ENCODE measurements around the gene RAMP3. TPM values are rescaled to one million over a fixed set of nuclear protein-coding genes. Genes with fewer than 3 reads are reported as not detected.
"Not testable (repeated sequence)": the region's sequence is repeated elsewhere in the genome, so short reads cannot be mapped to it uniquely, and the experiment has no call there.

The RAMP3 gene
- total RNA-seq, 2 experiments from 2014 or later: not detected

GRCh38 chr7:45190406-45191165 is 33.0 kb downstream of the RAMP3 start:
- no peak for ATAC-seq (ENCODE audit: low read depth)
- Mint-ChIP-seq H3K4me1 (peaks cover 2% of the 10 kb centered on the region), H3K27ac (no peak overlapping the region), H3K27me3 (peaks cover 15% of the 10 kb centered on the region), H3K9me3 (peaks cover 10% of the 10 kb centered on the region), H3K36me3 (peaks cover 4% of the 10 kb centered on the region), H3K4me3 (no peak overlapping the region)
- DNase-seq: no peak
- POLR2A ChIA-PET: no interaction called here

- DNase-seq (no peak), ATAC-seq (ENCODE audit: low read depth) (no peak)
- H3K4me1 Mint-ChIP-seq: peaks cover 3% of the 10 kb centered on the region
- peaks cover 13% of the 10 kb centered on the region for H3K27me3 Mint-ChIP-seq
- POLR2A ChIA-PET: no interaction called here
- no peak overlapping the region for H3K27ac Mint-ChIP-seq
- peaks cover 10% of the 10 kb centered on the region for H3K9me3 Mint-ChIP-seq
- no peak overlapping the region for H3K4me3 Mint-ChIP-seq
- peaks cover 4% of the 10 kb centered on the region for H3K36me3 Mint-ChIP-seq
Measured at GRCh38 chr7:45191396-45191795, 33.8 kb downstream of the RAMP3 start.

DNA sequence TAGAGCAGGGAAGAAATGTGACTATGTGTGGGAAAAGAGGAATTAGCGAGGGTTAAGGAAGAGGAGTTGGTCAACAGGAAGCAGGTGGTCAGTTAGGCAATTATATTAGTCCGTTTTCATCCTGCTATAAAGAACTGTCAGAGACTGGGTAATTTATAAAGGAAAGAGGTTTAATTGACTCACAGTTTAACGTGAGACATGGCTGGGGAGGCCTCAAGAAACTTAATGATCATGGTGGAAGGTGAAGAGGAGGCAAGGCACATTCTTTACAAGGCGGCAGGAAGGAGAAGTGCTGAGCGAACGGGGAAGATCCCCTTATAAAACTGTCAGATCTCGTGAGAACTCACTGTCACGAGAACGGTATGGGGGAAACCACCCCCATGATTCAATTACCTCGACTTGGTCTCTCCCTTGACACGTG is 35.0 kb downstream of the RAMP3 start:
- Mint-ChIP-seq H3K27me3 (peaks cover 16% of the 10 kb centered on the region), H3K9me3 (peaks cover 10% of the 10 kb centered on the region), H3K4me3 (no peak overlapping the region), H3K4me1 (peaks cover 5% of the 10 kb centered on the region), H3K27ac (no peak overlapping the region), H3K36me3 (peaks cover 4% of the 10 kb centered on the region)
- no peak for ATAC-seq (ENCODE audit: low read depth)
- DNase-seq: no peak
- POLR2A ChIA-PET: no interaction called here

GRCh38 chr7:45193828-45194227 is 36.2 kb downstream of the RAMP3 start:
- Mint-ChIP-seq H3K36me3 (peaks cover 4% of the 10 kb centered on the region), H3K4me1 (peaks cover 7% of the 10 kb centered on the region), H3K4me3 (no peak overlapping the region), H3K27me3 (peaks cover 17% of the 10 kb centered on the region), H3K9me3 (peaks cover 10% of the 10 kb centered on the region), H3K27ac (no peak overlapping the region)
- ATAC-seq (ENCODE audit: low read depth): no peak
- no peak for DNase-seq
- POLR2A ChIA-PET: no interaction called here

DNA sequence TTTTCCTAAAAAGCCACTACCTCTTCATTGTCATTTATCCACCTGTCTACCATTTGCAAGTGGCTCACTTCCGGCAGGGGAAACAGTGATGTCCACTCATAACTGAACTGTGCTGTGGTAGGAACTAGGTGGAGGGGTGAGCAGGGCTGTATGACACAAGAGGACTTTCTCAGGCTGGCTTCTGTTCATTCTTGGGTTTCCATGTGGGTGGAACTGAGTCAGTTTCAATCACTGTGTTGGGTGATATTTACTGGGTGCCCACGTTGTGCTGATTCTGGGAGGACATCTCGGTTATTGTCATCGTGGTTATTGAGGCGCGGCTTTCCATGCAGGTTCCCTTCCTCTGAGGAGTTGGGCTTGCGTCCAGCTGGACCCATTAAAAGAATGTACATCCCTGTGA is 38.8 kb downstream of the RAMP3 start:
- H3K4me1 Mint-ChIP-seq: peaks cover 9% of the 10 kb centered on the region

GRCh38 chr7:45197461-45197860 is 39.9 kb downstream of the RAMP3 start:
- H3K4me3 Mint-ChIP-seq: no peak overlapping the region
- H3K4me1 Mint-ChIP-seq: peaks cover 9% of the 10 kb centered on the region
- POLR2A ChIA-PET: no interaction called here
- DNase-seq (no peak), ATAC-seq (ENCODE audit: low read depth) (no peak)
- peaks cover 3% of the 10 kb centered on the region for H3K36me3 Mint-ChIP-seq
- no peak overlapping the region for H3K27ac Mint-ChIP-seq
- peaks cover 10% of the 10 kb centered on the region for H3K9me3 Mint-ChIP-seq
- peaks cover 8% of the 10 kb centered on the region for H3K27me3 Mint-ChIP-seq

More for the DNA sequence above, 38.8 kb downstream of the RAMP3 start:
- DNase-seq: no peak
- Mint-ChIP-seq H3K27ac (no peak overlapping the region), H3K9me3 (peaks cover 13% of the 10 kb centered on the region), H3K27me3 (peaks cover 17% of the 10 kb centered on the region), H3K36me3 (peaks cover 4% of the 10 kb centered on the region), H3K4me3 (no peak overlapping the region)
- POLR2A ChIA-PET: no interaction called here
- ATAC-seq (ENCODE audit: low read depth): no peak

DNA sequence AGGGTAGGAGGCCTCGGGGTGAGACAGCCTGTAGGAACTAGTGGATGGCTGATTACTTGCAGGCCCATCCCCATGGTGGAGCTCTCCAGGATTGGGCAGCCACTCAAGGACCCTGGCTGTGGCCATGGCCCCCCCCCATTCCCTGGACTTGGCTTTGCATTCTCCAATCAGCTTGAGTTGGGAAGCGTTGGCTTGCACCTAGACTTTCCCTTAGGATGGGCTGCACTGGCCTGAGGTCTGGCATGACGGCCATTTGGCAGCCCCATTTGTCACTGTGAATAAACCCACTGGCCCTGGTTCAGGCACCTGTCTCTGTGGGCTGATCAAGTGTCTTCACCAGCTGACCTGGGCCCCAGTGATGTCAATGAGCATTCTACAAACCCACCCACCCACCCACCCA is 41.4 kb downstream of the RAMP3 start:
- no peak for DNase-seq
- ATAC-seq (ENCODE audit: low read depth): no peak
- POLR2A ChIA-PET: no interaction called here
- no peak overlapping the region for H3K4me3 Mint-ChIP-seq
- H3K27me3 Mint-ChIP-seq: peaks cover 4% of the 10 kb centered on the region
- H3K36me3 Mint-ChIP-seq: no peaks in the 10 kb centered on the region
- peaks cover 17% of the 10 kb centered on the region for H3K4me1 Mint-ChIP-seq
- H3K9me3 Mint-ChIP-seq: peaks cover 7% of the 10 kb centered on the region
- H3K27ac Mint-ChIP-seq: no peak overlapping the region

DNA sequence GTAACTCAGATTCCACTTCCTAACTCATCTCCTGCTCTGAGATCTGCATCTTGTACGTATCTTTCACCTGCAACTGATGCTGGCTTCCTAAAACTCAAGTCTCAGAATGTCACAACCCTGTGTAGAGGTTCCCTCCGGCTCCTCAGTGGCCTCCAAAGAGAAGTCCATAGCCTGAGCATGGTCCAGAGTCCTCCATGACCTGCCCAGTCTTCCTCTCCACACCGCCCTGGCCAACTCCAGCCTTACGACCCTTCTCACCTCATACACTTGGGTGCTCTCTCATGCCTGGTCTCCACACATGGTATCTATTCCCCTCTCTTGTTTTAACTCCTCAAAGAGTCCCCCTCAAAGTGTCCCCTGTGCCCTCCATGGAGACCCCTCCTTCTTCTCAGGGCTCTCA is 41.9 kb downstream of the RAMP3 start:
- peaks cover 7% of the 10 kb centered on the region for H3K9me3 Mint-ChIP-seq
- ATAC-seq (ENCODE audit: low read depth): no peak
- POLR2A ChIA-PET: no interaction called here
- H3K36me3 Mint-ChIP-seq: no peaks in the 10 kb centered on the region
- H3K27me3 Mint-ChIP-seq: peaks cover 4% of the 10 kb centered on the region
- H3K4me3 Mint-ChIP-seq: no peak overlapping the region
- no peak overlapping the region for H3K27ac Mint-ChIP-seq
- peaks cover 22% of the 10 kb centered on the region for H3K4me1 Mint-ChIP-seq
- peak; percentile 12 for DNase-seq

DNA sequence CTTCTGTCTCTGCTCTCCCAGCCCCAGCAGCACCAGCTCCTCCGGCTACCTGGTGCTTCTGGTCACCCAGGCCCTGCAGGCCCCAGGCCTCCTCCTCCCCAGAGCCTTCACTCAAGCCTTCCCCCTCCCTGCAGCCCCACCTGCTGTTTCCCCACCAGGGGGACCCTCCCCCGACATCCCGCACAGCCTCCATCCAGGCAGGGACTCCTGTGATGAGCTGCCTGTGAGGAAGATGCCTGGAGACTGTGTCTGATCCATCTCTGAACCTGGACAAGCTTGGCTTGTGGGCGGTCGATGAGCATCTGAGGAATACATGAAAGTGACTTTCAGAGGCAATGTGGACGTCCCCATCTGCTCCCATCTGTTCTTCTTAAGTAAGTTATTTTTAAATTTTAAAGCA is 45.0 kb downstream of the RAMP3 start:
- ATAC-seq (ENCODE audit: low read depth) (no peak), DNase-seq (no peak)
- Mint-ChIP-seq H3K4me3 (no peak overlapping the region), H3K27ac (no peak overlapping the region), H3K36me3 (no peaks in the 10 kb centered on the region), H3K9me3 (peaks cover 8% of the 10 kb centered on the region), H3K27me3 (peaks cover 1% of the 10 kb centered on the region), H3K4me1 (peaks cover 31% of the 10 kb centered on the region)
- POLR2A ChIA-PET: no interaction called here

DNA sequence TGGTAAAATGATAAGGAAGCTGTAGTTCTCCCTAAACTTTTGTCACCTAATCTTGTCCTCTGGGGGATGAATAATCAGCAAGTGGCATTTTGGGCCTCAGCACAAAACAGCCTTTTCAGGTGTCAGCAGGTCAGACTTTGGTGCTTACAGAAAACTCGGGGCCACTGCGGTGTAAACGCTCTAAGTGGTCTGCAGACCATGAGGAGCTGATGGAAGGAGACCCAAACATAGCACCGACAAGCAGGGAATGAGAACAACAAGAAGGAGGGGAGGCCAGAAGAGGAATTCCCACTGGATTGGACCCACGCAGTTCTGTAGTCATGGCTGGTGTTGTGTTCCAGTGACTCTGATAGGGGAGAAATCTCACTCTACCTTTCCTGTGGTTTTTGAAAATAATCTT is 45.4 kb downstream of the RAMP3 start:
- H3K4me1 Mint-ChIP-seq: peaks cover 31% of the 10 kb centered on the region
- POLR2A ChIA-PET: no interaction called here
- no peaks in the 10 kb centered on the region for H3K36me3 Mint-ChIP-seq
- DNase-seq (no peak), ATAC-seq (ENCODE audit: low read depth) (no peak)
- peak overlapping the region; percentile 92 for H3K27ac Mint-ChIP-seq
- peaks cover 8% of the 10 kb centered on the region for H3K9me3 Mint-ChIP-seq
- no peak overlapping the region for H3K4me3 Mint-ChIP-seq
- peaks cover 2% of the 10 kb centered on the region for H3K27me3 Mint-ChIP-seq

DNA sequence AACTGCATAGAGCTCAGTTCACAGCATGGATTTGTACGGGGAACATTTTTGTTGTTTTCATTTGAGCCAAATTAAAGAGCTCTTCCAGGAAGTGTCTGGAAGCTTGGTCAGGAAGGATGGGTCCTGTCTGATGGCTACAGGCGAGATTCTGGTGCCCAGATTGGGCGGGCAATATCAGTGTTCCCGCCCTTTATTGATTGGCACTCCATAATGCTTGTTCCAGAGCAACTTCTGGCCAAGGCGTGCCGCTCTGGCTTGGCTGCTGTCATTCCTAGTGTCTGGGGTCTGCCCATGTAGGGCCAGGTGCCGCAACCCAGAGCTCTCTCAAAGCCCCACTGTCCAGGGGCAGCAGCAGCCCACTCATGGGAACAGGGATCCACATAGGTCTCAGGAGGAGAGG is 45.9 kb downstream of the RAMP3 start:
- DNase-seq: no peak
- Mint-ChIP-seq H3K27me3 (peaks cover 6% of the 10 kb centered on the region), H3K9me3 (peaks cover 8% of the 10 kb centered on the region), H3K4me3 (peak overlapping the region; percentile 76), H3K27ac (peak overlapping the region; percentile 92), H3K4me1 (peaks cover 33% of the 10 kb centered on the region), H3K36me3 (no peaks in the 10 kb centered on the region)
- ATAC-seq (ENCODE audit: low read depth): no peak
- POLR2A ChIA-PET: no interaction called here

- Mint-ChIP-seq H3K4me3 (peak overlapping the region; percentile 76), H3K4me1 (peaks cover 34% of the 10 kb centered on the region), H3K27me3 (peaks cover 6% of the 10 kb centered on the region), H3K27ac (peak overlapping the region; percentile 92), H3K9me3 (peaks cover 8% of the 10 kb centered on the region), H3K36me3 (no peaks in the 10 kb centered on the region)
- ATAC-seq (ENCODE audit: low read depth) (peak; percentile 99), DNase-seq (no peak)
- POLR2A ChIA-PET: no interaction called here
Measured at GRCh38 chr7:45203936-45204445, 46.4 kb downstream of the RAMP3 start.

- DNase-seq; H3K9me3 Mint-ChIP-seq; H3K36me3 Mint-ChIP-seq; POLR2A ChIA-PET; H3K4me3 Mint-ChIP-seq; H3K27ac Mint-ChIP-seq; ATAC-seq (ENCODE audit: low read depth): not testable (repeated sequence)
- Mint-ChIP-seq H3K4me1 (peaks cover 37% of the 10 kb centered on the region), H3K27me3 (peaks cover 12% of the 10 kb centered on the region)
Measured at GRCh38 chr7:45206266-45206665, 48.7 kb downstream of the RAMP3 start.

DNA sequence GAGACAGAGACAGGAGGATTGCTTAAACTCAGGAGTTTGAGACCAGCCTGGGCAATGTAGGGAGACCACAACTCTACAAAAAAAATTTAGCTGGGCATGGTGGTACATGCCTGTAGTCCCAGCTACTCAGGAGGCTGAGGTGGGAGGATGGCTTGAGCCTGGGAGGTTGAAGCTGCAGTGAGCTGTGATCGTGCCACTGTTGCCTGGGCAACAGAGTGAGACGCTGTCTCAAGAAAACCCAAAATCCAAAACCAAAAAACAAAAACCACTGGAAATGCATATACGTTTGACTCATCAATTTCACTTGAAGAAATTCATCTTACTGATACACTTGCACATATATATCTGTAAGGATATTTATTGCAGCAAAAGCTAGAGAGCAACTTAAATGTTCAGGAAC is 52.3 kb downstream of the RAMP3 start:
- POLR2A ChIA-PET, DNase-seq, H3K4me3 Mint-ChIP-seq: not testable (repeated sequence)

More for the DNA sequence above, 52.3 kb downstream of the RAMP3 start:
- H3K9me3 Mint-ChIP-seq; ATAC-seq (ENCODE audit: low read depth); H3K36me3 Mint-ChIP-seq; H3K27ac Mint-ChIP-seq: not testable (repeated sequence)
- peaks cover 33% of the 10 kb centered on the region for H3K27me3 Mint-ChIP-seq
- H3K4me1 Mint-ChIP-seq: peaks cover 19% of the 10 kb centered on the region

Data from activated naive CD8-positive, alpha-beta T cell treated with anti-CD3 and anti-CD28 coated beads, Interleukin-2, amount 10 ng/mL, durations not matched to agents 7 days and 5 days (primary cell).